ENCODE data around the gene CPE. TPM values are rescaled to one million over a fixed set of nuclear protein-coding genes. Genes with fewer than 3 reads are reported as not detected.
A peak's percentile ranks its signal among the peaks of the same experiment; 100 is the strongest.

The CPE gene
- total RNA-seq, 1 donor from 2014 or later = 151 TPM

DNA sequence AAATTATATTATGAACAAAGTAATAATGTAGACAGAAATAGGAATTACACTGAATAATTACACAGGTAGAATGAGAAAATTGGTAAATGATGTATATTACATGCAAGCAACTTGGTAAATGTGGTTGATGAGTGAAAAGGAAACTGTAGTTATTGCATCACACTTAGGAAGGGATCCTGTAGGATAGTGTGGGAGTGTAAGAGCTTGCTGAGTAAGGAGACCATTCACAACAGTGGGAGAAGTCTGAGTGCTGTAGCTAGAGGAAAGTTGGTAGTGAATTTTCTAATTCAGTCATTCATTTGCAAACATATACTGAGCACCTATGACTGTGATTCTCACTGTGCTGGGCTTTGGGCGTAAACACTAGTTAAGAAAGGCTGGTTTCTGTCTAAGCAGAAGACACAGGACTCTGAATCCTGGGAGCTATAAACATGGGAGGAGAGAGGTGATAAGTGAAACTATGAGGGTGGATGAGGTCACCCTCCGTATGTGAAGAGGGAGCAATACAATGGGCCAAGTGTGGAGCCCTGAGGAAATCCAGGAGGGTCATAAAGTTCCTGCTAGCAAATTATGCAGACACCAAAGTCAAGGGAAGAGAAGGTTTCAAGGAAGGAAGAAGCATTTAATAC lies 14.2 kb upstream of the CPE start:
- DNase-seq (ENCODE audit: low spot score) = no peak

DNA sequence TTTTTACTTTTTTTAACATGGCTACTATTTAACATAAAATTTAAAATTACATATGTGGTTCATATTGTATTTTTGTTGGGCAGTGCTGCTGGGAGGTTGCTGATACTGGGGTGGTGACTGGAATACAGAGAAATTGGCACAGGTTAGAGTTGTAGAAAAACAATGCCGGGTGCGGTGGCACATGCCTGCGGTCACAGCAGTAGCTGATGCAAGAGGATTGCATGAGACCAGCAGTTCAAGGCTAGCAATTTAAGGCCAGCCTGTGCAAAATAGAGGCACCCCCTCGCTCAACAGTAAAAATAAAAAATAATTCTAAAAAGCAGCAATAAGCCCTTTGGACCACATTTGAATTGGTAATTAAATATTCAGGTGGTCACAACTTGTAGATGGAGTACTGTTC lies 11.8 kb upstream of the CPE start:
- DNase-seq (ENCODE audit: low spot score) = no peak

GRCh38 chr4:165368114-165368513 lies 10.7 kb upstream of the CPE start:
- no peak for DNase-seq (ENCODE audit: low spot score)

- DNase-seq (ENCODE audit: low spot score) = no peak
Measured at GRCh38 chr4:165368567-165368966, 10.2 kb upstream of the CPE start.

- DNase-seq (ENCODE audit: low spot score) = no peak
Measured at GRCh38 chr4:165369522-165369921, 9.3 kb upstream of the CPE start.

- no peak for DNase-seq (ENCODE audit: low spot score)
Measured at GRCh38 chr4:165370530-165370929, 8.3 kb upstream of the CPE start.

GRCh38 chr4:165375465-165375864 lies 3.3 kb upstream of the CPE start:
- DNase-seq (ENCODE audit: low spot score) = no peak

- no peak for DNase-seq (ENCODE audit: low spot score)
Measured at GRCh38 chr4:165378398-165378744, 437 bp upstream of the CPE start.

GRCh38 chr4:165379678-165380064 lies 863 bp downstream of the CPE start:
- DNase-seq (ENCODE audit: low spot score) = peak; percentile 17

DNA sequence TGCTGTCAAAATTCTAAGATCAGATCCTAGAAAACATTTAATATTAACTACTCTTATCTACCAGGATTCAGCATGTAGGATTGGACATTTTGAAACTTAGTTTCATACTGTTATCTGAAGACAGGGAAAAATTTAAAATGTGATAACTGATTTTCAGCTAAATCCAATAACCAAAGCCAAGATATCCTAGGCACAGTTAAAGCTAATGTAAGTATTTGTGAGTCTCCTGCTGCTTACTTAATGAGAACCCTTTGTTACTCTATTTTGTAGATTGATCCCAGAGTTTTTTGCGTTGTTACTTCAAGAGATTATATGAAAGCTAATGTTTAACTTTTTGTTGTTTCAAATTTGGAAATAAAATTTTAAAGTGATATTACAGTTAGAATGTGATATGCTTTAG lies 2.0 kb downstream of the CPE start:
- DNase-seq (ENCODE audit: low spot score) = no peak

GRCh38 chr4:165381821-165382373 lies 3.1 kb downstream of the CPE start:
- no peak for DNase-seq (ENCODE audit: low spot score)

- DNase-seq (ENCODE audit: low spot score) = no peak
Measured at GRCh38 chr4:165382640-165383039, 3.8 kb downstream of the CPE start.

DNA sequence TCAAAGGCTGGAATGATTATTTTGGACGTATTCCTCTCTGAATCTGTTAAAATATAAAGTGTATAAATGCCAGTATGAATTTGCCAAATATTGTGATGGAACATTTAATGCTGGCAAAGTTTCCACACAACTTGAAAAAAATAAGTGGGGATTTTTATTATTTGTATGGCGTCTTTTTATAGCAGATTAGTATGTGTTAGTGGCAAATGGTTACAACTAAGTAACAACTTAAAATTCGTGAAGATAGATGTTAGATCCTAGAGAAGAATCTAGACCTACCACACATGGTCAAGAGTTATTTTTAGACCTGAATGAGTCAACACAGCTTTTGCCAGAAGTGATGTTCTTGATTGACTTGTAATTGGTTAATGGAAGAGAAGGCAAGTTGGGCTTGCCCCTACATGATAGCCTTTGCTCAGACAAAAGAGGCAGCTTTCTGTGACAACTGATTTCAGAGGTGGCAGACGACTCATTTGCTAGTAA lies 4.8 kb downstream of the CPE start:
- DNase-seq (ENCODE audit: low spot score) = peak; percentile 56

DNA sequence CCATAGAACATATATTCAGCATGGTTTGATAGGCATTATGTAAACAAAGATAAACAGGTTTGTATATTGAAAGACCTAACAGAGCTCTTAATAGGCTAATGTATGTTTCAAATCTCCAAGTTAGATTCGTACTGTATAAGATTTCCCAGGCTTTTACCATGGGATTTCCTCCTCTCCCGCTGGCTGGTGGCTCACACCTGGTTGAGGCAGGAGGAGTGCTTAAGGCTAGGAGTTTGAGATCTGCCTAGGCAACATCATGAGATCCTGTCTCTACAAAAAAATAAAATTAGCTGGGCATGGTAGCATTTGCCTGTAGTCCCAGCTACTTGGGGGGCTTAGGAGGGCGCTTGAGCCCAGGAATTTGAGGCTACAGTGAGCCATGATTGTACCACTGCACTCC lies 5.4 kb downstream of the CPE start:
- DNase-seq (ENCODE audit: low spot score) = no peak

DNA sequence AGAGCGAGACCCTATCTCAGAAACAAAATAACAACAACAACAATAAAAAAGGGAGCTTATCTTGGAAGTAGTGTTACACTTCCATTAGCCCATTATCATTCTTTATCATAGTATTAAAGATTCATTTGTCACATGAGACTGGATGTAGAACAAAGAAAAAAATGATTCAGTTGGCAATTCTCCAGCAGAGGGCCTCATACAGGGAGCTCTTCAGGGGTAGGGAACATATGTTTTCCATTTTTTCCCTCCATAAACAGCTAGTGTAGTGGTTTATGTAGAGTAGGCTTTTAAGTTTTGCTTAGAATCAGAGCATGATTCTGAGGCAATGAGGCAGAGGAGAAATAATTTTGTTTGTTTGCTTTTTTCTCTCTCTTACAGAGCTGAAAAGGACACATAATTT lies 5.8 kb downstream of the CPE start:
- DNase-seq (ENCODE audit: low spot score) = peak; percentile 52

DNA sequence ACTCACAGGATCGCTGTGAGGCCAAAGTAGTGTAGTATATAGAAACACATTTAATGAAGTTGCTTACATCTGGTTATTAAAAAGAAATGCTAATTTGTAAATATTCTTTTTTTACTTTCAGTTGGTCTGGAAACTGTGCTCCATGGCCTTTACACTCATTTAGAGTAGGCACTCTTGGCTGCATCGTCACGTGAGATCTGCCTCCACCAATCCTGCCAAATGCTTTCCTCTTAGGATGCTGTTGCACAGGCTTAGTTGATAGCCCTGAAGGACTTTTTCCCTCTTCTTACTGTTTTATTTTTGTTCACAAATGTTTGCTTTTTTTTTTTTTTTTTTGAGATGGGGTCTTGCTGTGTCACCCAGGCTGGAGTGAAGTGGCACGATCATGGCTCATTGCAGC lies 6.3 kb downstream of the CPE start:
- no peak for DNase-seq (ENCODE audit: low spot score)

DNA sequence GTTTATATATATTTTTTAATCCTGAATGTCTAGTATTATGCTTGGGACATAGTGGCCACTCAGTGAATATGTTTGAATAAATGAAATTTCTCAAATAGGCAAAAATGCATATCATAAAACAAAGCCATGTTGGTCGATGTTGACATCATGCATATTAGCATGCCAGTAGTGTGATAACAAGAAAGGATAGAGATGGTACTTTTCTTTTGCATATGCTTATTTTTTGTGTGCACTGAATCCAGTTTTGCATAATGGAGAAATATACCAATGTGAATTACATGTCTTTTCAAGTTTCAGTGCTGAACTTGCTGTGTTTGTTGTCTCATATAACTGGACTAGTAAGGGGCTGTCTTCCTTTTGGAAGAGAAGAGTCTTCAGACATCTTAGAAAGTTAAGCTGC lies 7.5 kb downstream of the CPE start:
- DNase-seq (ENCODE audit: low spot score) = no peak

GRCh38 chr4:165388756-165389155 lies 9.9 kb downstream of the CPE start:
- peak; percentile 55 for DNase-seq (ENCODE audit: low spot score)

DNA sequence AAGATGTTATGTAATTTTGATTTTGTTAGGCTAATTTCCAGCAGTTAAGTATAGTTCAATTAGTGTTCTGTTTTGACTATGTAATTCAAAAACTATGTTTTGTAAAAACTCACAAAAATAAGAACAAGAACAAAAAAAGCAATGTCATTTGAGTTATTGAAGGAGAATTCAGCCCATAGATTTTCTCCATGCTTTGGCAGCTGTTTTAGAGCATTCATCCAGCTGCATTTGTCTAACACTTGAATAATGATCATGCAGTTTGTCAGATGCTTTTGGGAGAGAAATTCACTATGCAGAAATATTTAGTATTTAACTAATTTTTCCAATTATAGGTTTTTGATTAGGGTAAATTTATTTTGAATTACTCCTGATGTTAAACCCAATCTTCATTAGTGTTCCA lies 14.2 kb downstream of the CPE start:
- DNase-seq (ENCODE audit: low spot score) = no peak

DNA sequence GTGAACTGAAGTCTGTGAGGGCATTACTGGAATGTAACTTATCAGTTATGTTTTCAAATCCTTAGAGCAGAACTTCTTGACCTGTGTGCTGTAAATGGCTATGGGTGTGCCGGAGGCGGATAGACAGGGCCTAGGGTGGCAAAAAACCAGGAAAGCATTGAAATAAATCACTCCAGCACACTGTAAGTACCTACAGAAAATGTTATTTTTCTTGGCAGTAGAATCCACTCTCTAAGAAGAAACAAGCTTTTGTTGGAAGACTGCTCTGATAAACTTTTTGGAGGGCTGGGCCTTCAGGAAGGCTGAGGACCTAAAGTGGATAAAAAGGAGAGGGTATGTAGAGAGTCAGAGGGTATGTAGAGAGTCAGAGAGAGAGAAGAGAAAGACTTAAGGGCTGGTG lies 14.9 kb downstream of the CPE start:
- peak; percentile 59 for DNase-seq (ENCODE audit: low spot score)

GRCh38 chr4:165394275-165394674 lies 15.5 kb downstream of the CPE start:
- DNase-seq (ENCODE audit: low spot score) = no peak

DNA sequence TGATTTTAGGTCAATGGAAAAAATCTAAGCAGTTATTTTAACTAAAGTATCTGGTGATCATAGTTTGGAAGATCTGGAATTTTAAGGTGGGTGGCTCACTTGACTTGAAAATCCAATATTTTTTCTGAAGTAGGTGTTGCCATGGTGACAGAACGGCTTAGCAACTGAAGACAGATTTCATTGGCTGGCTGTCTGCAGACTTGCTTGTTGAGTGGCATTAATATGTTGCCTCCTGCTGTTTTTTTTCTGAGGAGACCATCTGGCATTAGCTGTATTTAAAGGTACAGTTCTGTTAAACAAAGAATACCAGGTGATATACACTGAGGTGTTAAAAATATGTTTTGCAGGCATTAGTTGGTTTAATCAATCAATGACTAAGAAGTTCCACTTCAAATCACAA lies 19.8 kb downstream of the CPE start:
- DNase-seq (ENCODE audit: low spot score) = peak; percentile 35

- DNase-seq (ENCODE audit: low spot score) = no peak
Measured at GRCh38 chr4:165402375-165402774, 23.6 kb downstream of the CPE start.

- no peak for DNase-seq (ENCODE audit: low spot score)
Measured at GRCh38 chr4:165403048-165403447, 24.2 kb downstream of the CPE start.

Measured in umbilical cord (tissue), 2 donors.